Transverse colon (tissue), 4 donors: ENCODE data around the gene MBNL1. TPM values are rescaled to one million over a fixed set of nuclear protein-coding genes. Genes with fewer than 3 reads are reported as not detected.
A peak's percentile ranks its signal among the peaks of the same experiment; 100 is the strongest.
"Not testable (repeated sequence)": the region's sequence is repeated elsewhere in the genome, so short reads cannot be mapped to it uniquely, and the experiment has no call there.

Source experiments
- DNase-seq: peaks from one replicate; pipeline ENCODE4 v3.0.0-alpha.2; 2019
- H3K27ac ChIP-seq, 4 donors: fragments of 200-600 bp; sonication (generic); 2 replicates each; pipeline ENCODE4 v1.5.1; 2016 to 2018; ENCODE audit warnings: inconsistent platforms in 4 of 4
- H3K27me3 ChIP-seq: fragments of 200-600 bp; sonication (generic); 2 replicates; pipeline ENCODE4 v1.5.1; 2017; ENCODE audit warnings: inconsistent platforms
- H3K36me3 ChIP-seq, 4 donors: fragments of 200-600 bp; sonication (generic); 2 replicates each; pipeline ENCODE4 v1.5.1; 2017 to 2019; ENCODE audit warnings: inconsistent platforms in 4 of 4
- H3K4me1 ChIP-seq, 4 donors: fragments of 200-600 bp; sonication (generic); 2 replicates each; pipeline ENCODE4 v1.5.1; 2017 to 2020; ENCODE audit warnings: inconsistent platforms in 4 of 4
- H3K4me3 ChIP-seq, 4 donors: fragments of 200-600 bp; sonication (generic); 1 replicate in 1 of 4; 2 replicates in 3 of 4; pipeline versions ENCODE4 v1.5.1 to v1.6.1; 2017 to 2019; ENCODE audit warnings: inconsistent platforms in 4 of 4
- H3K9me3 ChIP-seq, 2 donors: fragments of 200-600 bp; sonication (generic); 2 replicates each; pipeline ENCODE4 v1.5.1; 2017 to 2019; ENCODE audit warnings: inconsistent platforms in 2 of 2
- CTCF ChIP-seq, 5 experiments: fragments of 200-600 bp in 3 of 5; fragments of 450-650 bp in 2 of 5; sonication (generic) in 3 of 5; IDR thresholded peaks; 1 replicate in 2 of 5; 2 replicates in 3 of 5; pipeline ENCODE4 v1.5.1; 2016 to 2017; ENCODE audit warnings: antibody characterized with exemption in 5 of 5, inconsistent platforms in 3 of 5, mild to moderate bottlenecking in 2 of 5, moderate library complexity in 1 of 5
- EP300 ChIP-seq: sonication (generic); formaldehyde crosslinking; IDR thresholded peaks from one replicate; pipeline ENCODE4 v1.6.1; 2017; ENCODE audit warnings: antibody characterized with exemption, low read depth
- POLR2A ChIP-seq: fragments of 450-650 bp; IDR thresholded peaks from one replicate; pipeline ENCODE4 v1.6.1; 2016; ENCODE audit warnings: antibody characterized with exemption, mild to moderate bottlenecking, moderate library complexity
- POLR2AphosphoS5 ChIP-seq, 3 donors: sonication (generic); formaldehyde crosslinking; IDR thresholded peaks; one replicate each; pipeline ENCODE4 v1.6.1; 2016; ENCODE audit warnings: antibody characterized with exemption in 3 of 3
- WGBS, 2 donors: methylation state at CpG; one replicate each; pipeline ENCODE4 v1.1.5; 2018; ENCODE audit warnings: low coverage in 1 of 2; 5-methylcytosine and 5-hydroxymethylcytosine counted together
- in situ Hi-C, 4 donors: fragments of 200-750 bp; cut with MboI; loops; one replicate each; pipeline versions ENCODE4 v1.15.0 to v1.15.1; 2017; ENCODE audit warnings: low sequenced_read_pairs in 3 of 4, low pct_ligation_motif_present in 1 of 4, low pct_unique_long_range_greater_than_20kb in 1 of 4
- intact Hi-C: fragments of 100-400 bp; cut with DNase I; formaldehyde crosslinking; loops from one replicate; pipeline ENCODE4 v1.15.1; 2023; ENCODE audit warnings: low total_unique reads
- total RNA-seq, 4 donors: library from RNA; depleted of rRNA; stranded (reverse); fragments of >200 nt; gene quantifications; one replicate each; pipeline ENCODE4 v1.1.0, GENCODE V29; 2016

MBNL1 gene
- total RNA-seq, 4 donors from 2014 or later, result 232 to 658 (median 509) TPM

DNA sequence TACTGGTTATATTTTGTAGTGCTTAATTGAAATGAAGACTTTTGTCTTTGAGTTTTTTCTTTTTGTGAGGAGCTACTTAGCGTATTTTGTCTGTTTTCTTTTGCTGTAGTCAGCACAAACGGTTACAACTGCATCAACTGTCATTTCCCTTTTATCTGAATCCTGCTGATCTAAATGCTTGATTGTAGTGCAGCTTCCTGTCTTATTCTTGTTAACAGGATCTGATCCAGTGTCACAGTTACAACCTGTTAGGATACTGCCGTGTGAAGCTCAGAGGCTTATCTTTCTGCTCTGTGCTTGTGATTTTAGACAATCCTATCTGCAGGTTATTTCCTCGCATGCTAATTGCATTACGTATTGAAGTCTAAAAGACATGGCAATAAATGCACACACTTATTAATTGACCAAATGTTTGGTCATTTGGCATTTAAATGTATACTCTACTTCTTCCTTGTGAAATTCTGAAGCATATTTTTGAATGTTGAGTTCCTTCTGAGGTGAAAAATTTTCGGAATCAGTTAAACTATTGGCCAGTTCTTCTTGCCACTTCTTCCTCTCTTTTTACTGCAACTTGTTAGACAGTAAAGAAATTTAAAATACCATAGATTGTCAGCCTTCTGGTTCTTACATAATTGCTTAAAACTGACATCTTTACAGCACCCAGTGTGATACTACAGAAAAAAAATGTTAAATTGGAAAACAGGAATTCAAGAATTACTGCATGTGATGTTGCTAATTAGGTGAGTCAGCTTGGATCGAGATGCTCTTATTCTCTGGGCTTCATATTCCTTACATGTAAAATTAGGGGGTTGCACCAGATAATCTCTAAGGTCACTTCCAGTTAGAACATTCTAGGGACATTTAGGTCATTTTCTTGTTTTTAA is 168.2 kb downstream of the MBNL1 start:
- intact Hi-C loops, result no loop called here
- 39 to 63% methylated on average over 4 to 7 of the region's 7 CpGs for WGBS, 2 donors

GRCh38 chr3:152438181-152438580 is 169.5 kb downstream of the MBNL1 start:
- Histone ChIP-seq H3K27ac (no peak overlapping the region), H3K4me1 (peaks cover 6 to 60% (median 20%) of the 10 kb centered on the region in 4 donors), H3K9me3 (no peaks in the 10 kb centered on the region), H3K4me3 (no peak overlapping the region), H3K36me3 (peaks cover 0 to 18% (median 5%) of the 10 kb centered on the region in 4 donors), H3K27me3 (no peaks in the 10 kb centered on the region)
- 88 to 92% methylated on average over 1 of the region's 1 CpG for WGBS, 2 donors
- no peak for DNase-seq
- in situ Hi-C loops, result loop anchor here (25.0 kb wide), 5 partner anchors 151 to 376 kb away; partner anchors contain the start of gene MBNL1 (in 1 of the 4)
- intact Hi-C loops, result no loop called here
- TF ChIP-seq CTCF (IDR thresholded peaks at IDR 0.05) (no peak), POLR2A (no peak), POLR2AphosphoS5 (IDR thresholded peaks at IDR 0.05) (no peak), EP300 (no peak)

More for the DNA sequence above, 168.2 kb downstream of the MBNL1 start:
- peaks cover 0 to 25% (median 8%) of the 10 kb centered on the region in 4 donors for H3K36me3 ChIP-seq
- peak overlapping the region in 3 of 4 donors; percentile 9 to 51 (median 19) for H3K27ac ChIP-seq
- no peaks in the 10 kb centered on the region for H3K27me3 ChIP-seq
- in situ Hi-C loops, result loop anchor here (25.0 kb wide), 5 partner anchors 150 to 375 kb away; partner anchors contain the start of gene MBNL1 (in 1 of the 4)
- no peak for DNase-seq
- TF ChIP-seq POLR2AphosphoS5 (IDR thresholded peaks at IDR 0.05) (no peak), CTCF (IDR thresholded peaks at IDR 0.05) (no peak), POLR2A (no peak), EP300 (no peak)
- peaks cover 6 to 48% (median 15%) of the 10 kb centered on the region in 4 donors for H3K4me1 ChIP-seq
- H3K4me3 ChIP-seq, result no peak overlapping the region
- no peaks in the 10 kb centered on the region for H3K9me3 ChIP-seq

DNA sequence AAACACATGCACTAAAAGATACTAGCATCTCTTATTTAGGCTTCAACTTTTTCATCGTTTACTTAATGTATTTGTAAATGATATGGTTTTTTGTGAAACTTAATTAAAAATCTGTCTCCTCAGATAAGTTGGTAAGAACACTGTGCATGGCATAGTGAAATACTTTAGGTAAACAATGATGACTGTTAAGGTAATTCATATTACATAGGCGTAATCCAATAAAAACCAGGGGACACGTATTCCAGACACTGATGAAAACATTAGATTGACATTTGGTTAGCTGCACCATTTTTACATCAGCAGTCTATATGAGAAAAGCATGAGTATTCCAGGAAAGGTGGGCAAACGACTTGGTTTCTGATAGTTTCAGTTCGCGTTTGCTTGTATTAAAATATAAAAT is 170.0 kb downstream of the MBNL1 start:
- no peak overlapping the region for H3K4me3 ChIP-seq
- intact Hi-C loops (no loop called here), in situ Hi-C loops (loop anchor here (25.0 kb wide), 5 partner anchors 151 to 376 kb away; partner anchors contain the start of gene MBNL1 (in 1 of the 4))
- TF ChIP-seq POLR2AphosphoS5 (IDR thresholded peaks at IDR 0.05) (no peak), EP300 (no peak), CTCF (IDR thresholded peaks at IDR 0.05) (no peak), POLR2A (no peak)
- no peak for DNase-seq
- WGBS, 2 donors, result 76 to 86% methylated on average over 5 to 6 of the region's 6 CpGs
- H3K9me3 ChIP-seq, result no peaks in the 10 kb centered on the region
- peaks cover 0 to 15% (median 4%) of the 10 kb centered on the region in 4 donors for H3K36me3 ChIP-seq
- no peaks in the 10 kb centered on the region for H3K27me3 ChIP-seq
- peaks cover 6 to 66% (median 21%) of the 10 kb centered on the region in 4 donors for H3K4me1 ChIP-seq
- H3K27ac ChIP-seq, result peak overlapping the region in 1 of 4 donors; percentile 11

DNA sequence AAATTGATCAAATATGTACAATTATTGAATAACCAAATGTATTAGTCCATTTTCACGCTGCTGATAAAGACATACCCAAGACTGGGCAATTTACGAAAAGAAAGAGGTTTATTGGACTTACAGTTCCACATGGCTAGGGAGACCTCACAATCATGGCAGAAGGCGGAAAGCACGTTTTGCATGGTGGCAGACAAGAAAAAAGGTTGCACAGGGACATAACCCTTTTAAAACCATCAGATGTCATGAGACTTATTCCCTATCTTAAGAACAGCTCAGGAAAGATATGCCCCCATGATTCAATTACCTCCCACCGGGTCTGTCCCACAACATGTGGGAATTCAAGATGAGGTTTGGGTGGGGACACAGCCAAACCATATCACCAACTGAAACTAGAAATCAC is 171.5 kb downstream of the MBNL1 start:
- H3K9me3 ChIP-seq, H3K36me3 ChIP-seq, H3K4me3 ChIP-seq, DNase-seq, intact Hi-C loops, H3K27ac ChIP-seq, H3K27me3 ChIP-seq: not testable (repeated sequence)
- peaks cover 6 to 79% (median 23%) of the 10 kb centered on the region in 4 donors for H3K4me1 ChIP-seq
- 92 to 96% methylated on average over 4 to 5 of the region's 5 CpGs for WGBS, 2 donors
- in situ Hi-C loops, result loop anchor here (10.0 to 25.0 kb wide), 7 partner anchors 153 to 378 kb away; partner anchors contain the start of gene MBNL1 (in 1 of the 4)
